ENCODE measurements around the gene NADSYN1.

The NADSYN1 gene

GRCh38 chr11:71438650-71439049 lies 14.4 kb upstream of the NADSYN1 start:
- TF ChIP-seq, protein P1, sequence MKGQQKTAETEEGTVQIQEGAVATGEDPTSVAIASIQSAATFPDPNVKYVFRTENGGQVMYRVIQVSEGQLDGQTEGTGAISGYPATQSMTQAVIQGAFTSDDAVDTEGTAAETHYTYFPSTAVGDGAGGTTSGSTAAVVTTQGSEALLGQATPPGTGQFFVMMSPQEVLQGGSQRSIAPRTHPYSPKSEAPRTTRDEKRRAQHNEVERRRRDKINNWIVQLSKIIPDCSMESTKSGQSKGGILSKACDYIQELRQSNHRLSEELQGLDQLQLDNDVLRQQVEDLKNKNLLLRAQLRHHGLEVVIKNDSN (IDR thresholded peaks at IDR 0.05), result no peak
- no peak for TF ChIP-seq TAF1 (IDR thresholded peaks at IDR 0.05; ENCODE audit: low read depth)
- no peak for TF ChIP-seq NFIC (IDR thresholded peaks at IDR 0.05)
- no peak for TF ChIP-seq EP300 (IDR thresholded peaks at IDR 0.05; ENCODE audit: borderline replicate concordance)
- no peak for TF ChIP-seq YY1 (IDR thresholded peaks at IDR 0.05; ENCODE audit: low read depth)
- TF ChIP-seq TCF12 (IDR thresholded peaks at IDR 0.05; ENCODE audit: low read depth), result no peak
- no peak for TF ChIP-seq RAD21 (IDR thresholded peaks at IDR 0.05; ENCODE audit: low read depth)
- no peak for TF ChIP-seq ZBTB7A (IDR thresholded peaks at IDR 0.05; ENCODE audit: low read depth)
- no peak for TF ChIP-seq FOXM1 (IDR thresholded peaks at IDR 0.05; ENCODE audit: borderline replicate concordance, low read depth)
- TF ChIP-seq CEBPB (IDR thresholded peaks at IDR 0.05), result no peak
- no peak for TF ChIP-seq TEAD4 (IDR thresholded peaks at IDR 0.05)
- TF ChIP-seq MAX (IDR thresholded peaks at IDR 0.05), result no peak
- no peak for TF ChIP-seq REST (IDR thresholded peaks at IDR 0.05; ENCODE audit: low read depth)
- TF ChIP-seq EGR1 (IDR thresholded peaks at IDR 0.05), result no peak
- no peak for TF ChIP-seq CREB1 (IDR thresholded peaks at IDR 0.05; ENCODE audit: low read depth)

GRCh38 chr11:71440021-71440755 lies 12.8 kb upstream of the NADSYN1 start:
- TF ChIP-seq TCF12 (IDR thresholded peaks at IDR 0.05; ENCODE audit: low read depth), result no peak
- TF ChIP-seq MAX (IDR thresholded peaks at IDR 0.05), result no peak
- no peak for TF ChIP-seq TEAD4 (IDR thresholded peaks at IDR 0.05)
- no peak for TF ChIP-seq EGR1 (IDR thresholded peaks at IDR 0.05)
- TF ChIP-seq NFIC (IDR thresholded peaks at IDR 0.05), result no peak
- TF ChIP-seq TAF1 (IDR thresholded peaks at IDR 0.05; ENCODE audit: low read depth), result no peak
- no peak for TF ChIP-seq YY1 (IDR thresholded peaks at IDR 0.05; ENCODE audit: low read depth)
- no peak for TF ChIP-seq EP300 (IDR thresholded peaks at IDR 0.05; ENCODE audit: borderline replicate concordance)

GRCh38 chr11:71441251-71441650 lies 11.8 kb upstream of the NADSYN1 start:
- TF ChIP-seq REST (IDR thresholded peaks at IDR 0.05; ENCODE audit: low read depth), result no peak
- TF ChIP-seq TEAD4 (IDR thresholded peaks at IDR 0.05), result no peak
- TF ChIP-seq YY1 (IDR thresholded peaks at IDR 0.05; ENCODE audit: low read depth), result no peak
- TF ChIP-seq TCF12 (IDR thresholded peaks at IDR 0.05; ENCODE audit: low read depth), result no peak

GRCh38 chr11:71442123-71442522 lies 10.9 kb upstream of the NADSYN1 start:
- TF ChIP-seq TCF12 (IDR thresholded peaks at IDR 0.05; ENCODE audit: low read depth) (no peak), YY1 (IDR thresholded peaks at IDR 0.05; ENCODE audit: low read depth) (no peak), TAF1 (IDR thresholded peaks at IDR 0.05; ENCODE audit: low read depth) (no peak), NFIC (IDR thresholded peaks at IDR 0.05) (no peak), FOXM1 (IDR thresholded peaks at IDR 0.05; ENCODE audit: borderline replicate concordance, low read depth) (no peak), ZBTB7A (IDR thresholded peaks at IDR 0.05; ENCODE audit: low read depth) (no peak), EP300 (IDR thresholded peaks at IDR 0.05; ENCODE audit: borderline replicate concordance) (no peak), RAD21 (IDR thresholded peaks at IDR 0.05; ENCODE audit: low read depth) (no peak), TEAD4 (IDR thresholded peaks at IDR 0.05) (no peak), REST (IDR thresholded peaks at IDR 0.05; ENCODE audit: low read depth) (no peak), EGR1 (IDR thresholded peaks at IDR 0.05) (no peak), CREB1 (IDR thresholded peaks at IDR 0.05; ENCODE audit: low read depth) (no peak), CEBPB (IDR thresholded peaks at IDR 0.05) (no peak)
- TF ChIP-seq, protein P1 (IDR thresholded peaks at IDR 0.05), result no peak

Data from Ishikawa (cell line).